ENCODE data around the gene SHOC1.
"Not testable (repeated sequence)": the region's sequence is repeated elsewhere in the genome, so short reads cannot be mapped to it uniquely, and the experiment has no call there.

Gene SHOC1

GRCh38 chr9:111804636-111805035 is 9.9 kb upstream of the SHOC1 start:
- no peak for DNase-seq

- peak in 1 of 2 donors; percentile 26 for DNase-seq
Measured at GRCh38 chr9:111803924-111804323, 9.2 kb upstream of the SHOC1 start.

- no peak for DNase-seq
Measured at GRCh38 chr9:111799915-111800526, 5.3 kb upstream of the SHOC1 start.

- DNase-seq, result no peak
Measured at GRCh38 chr9:111799506-111799905, 4.8 kb upstream of the SHOC1 start.

GRCh38 chr9:111798786-111799185 is 4.0 kb upstream of the SHOC1 start:
- no peak for DNase-seq

GRCh38 chr9:111795557-111795839 is 761 bp upstream of the SHOC1 start:
- DNase-seq, result no peak

DNA sequence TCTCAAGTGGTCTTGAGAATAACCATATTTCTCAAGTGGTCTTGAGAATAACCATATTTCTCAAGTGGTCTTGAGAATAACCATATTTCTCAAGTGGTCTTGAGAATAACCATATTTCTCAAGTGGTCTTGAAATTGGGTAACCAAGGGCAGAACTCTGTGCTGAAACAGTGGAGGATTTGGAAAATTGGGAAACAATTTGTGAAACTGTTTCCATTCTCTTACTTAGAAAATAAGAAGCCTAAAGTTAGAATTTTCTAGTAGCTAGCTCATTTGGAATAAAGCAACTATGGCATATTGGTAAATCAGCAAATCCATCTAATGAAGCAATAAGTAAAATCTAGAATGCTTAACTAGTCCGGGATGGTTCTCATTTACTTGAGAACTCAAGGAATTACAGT is 2.9 kb downstream of the SHOC1 start:
- not testable (repeated sequence) for DNase-seq

DNA sequence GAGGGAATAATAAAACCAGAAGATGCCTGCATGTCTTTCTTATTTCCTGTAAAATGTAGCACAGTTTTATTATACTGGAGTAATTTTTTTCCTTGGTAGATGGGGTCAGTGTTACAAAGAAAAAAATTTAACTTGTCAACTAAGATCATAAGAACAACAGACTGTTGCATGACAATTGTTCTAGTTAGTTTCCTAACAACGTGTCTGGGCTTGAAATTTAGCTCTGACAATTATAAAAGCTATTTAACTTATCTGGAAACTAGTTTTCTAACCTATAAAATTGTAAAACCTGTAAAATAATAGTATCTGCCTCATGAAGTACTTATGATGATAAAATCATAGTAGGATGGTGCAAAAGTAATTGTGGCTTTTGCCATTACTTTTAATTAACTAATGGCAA is 4.9 kb downstream of the SHOC1 start:
- DNase-seq, result no peak

DNA sequence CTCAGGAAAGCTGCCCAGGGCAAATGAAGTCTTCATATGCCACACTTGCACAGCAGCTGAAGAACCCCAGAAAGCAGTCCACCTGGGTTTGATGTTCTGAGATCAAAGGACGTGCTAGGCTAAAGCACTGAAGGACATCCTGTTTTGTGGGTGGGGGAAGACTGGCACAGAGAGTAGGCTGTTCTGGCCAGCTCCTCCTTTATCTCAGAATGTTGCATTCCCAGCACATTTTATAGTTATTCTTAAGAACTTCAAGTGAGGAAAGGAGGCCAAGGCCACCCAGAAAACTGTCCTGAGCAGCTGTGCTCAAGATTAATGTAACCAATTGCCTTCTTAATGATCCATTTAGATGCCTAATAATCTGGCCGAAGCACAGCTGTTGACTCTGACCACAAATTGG is 10.9 kb downstream of the SHOC1 start:
- no peak for DNase-seq

DNA sequence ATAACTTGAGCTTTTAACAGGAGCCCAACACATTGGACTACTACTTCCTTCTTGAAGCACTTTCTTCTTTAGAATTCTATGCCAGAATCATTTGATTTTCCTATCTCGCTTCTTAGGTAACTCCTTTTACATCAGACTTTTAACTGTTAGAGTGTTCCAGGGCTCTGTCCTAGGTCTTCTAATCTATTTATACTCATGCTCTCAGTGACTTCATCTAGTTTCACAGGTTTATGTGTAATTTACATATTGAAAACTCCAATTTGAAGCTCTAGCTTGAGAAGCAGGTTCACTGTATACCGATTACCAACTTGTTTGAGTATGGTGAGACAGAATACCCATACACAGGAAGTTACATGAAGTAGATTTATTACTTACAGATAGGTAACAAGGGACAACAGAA is 11.3 kb downstream of the SHOC1 start:
- DNase-seq, result no peak

DNA sequence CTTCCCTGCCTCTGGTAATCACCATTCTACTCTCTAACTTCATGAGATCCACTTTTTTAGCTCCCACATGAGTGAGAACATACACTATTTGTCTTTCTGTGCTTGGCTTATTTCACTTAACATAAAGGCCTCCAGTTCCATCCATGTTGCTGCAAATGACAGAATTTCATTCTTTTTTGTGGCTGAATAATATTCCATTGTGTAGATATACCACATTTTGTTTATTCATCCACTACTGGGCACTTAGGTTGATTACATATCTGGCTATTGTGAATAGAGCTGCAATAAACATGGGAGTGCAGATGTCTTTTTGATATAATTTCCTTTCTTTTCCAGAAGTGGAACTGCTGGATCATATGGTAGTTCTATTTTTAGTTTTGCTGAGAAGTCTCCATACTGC is 28.7 kb downstream of the SHOC1 start:
- DNase-seq, result no peak

- DNase-seq, result no peak
Measured at GRCh38 chr9:111762556-111762955, 32.2 kb downstream of the SHOC1 start.

DNA sequence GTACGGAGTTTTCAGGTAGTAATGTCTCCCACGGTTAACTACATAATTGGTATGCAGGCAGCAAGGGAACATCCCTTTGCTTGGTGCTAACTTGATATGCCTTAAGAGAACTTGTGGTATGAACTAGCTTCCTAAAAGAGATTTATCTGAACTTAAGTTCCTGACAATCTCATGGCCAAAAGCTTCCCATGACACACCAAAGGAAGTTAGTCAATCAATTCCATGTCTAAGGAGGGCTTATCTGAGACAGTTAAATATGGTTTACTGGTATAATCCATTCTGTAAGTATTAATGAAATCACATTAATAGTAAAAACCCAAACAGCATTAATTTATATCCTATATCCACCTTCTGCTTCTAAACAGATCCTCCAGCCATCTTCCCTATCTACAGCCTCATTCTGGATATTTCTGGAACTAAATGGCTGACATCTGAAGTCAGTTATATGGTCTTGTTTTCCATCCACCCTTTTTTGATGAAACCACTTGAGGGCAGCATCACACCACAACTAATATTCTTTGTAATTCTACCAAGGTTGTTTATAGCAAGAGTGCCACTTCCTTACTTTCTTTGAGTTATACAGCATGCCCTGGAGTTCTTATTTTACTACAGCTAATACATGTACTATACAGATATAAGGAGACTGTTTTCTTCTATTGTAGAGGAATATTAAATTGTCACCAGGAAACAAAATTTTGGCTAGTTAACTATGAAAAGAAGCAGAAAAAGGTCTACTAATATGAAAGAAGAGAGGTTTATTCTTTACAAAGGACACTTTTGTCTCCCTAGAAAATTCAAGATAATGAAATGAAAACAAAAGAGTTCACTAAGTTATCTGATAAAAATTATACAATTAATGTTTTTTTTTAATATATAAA is 34.7 kb downstream of the SHOC1 start:
- peak; percentile 12 to 55 for DNase-seq

DNA sequence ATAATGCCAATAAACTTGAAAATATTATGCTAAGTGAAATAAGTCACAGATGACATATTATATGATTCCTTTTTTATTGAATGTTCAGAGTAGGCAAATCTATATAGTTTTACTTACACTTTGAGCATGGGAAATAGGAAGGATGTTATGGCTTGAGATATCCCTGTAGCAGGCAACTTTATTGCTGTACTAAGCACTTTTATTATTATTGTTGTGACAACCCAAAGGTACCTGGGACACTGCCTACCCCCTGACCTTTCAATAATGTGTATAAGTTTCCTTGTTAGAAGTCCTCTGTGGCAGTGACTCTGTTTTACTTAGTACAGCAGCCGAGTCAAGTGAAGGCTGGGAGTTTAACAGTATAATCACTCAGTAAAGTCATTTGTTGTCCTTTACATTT is 39.9 kb downstream of the SHOC1 start:
- DNase-seq, result no peak

DNA sequence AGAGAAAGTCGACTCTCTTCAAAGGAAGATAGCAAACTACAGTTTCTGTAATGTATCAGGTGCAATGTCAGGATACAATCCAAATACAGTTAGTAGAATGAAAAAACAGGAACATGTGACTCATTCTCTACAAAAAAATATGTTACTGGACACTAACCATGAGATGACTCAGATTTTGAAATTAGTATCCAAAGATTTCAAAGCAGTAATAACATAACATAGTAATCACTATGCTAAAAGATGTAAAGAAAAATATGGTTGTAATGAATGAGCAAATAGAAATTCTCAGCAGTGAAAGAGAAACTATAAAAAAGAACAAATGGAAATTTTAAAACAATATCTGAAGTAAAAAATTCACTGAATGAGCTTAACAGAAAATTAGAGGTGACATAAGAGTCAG is 42.3 kb downstream of the SHOC1 start:
- DNase-seq, result no peak

Measured in stimulated activated CD4-positive, alpha-beta T cell treated with anti-CD3 and anti-CD28 coated beads, Interleukin-2, amount 100 ng/mL, for 24 hours (primary cell).